Measurements from ENCODE around the gene DEAF1. TPM values are rescaled to one million over a fixed set of nuclear protein-coding genes. Genes with fewer than 3 reads are reported as not detected.

Gene DEAF1
- total and polyA plus RNA-seq, 2 experiments from 2014 or later, result 42.6 to 47.8 TPM

GRCh38 chr11:645536-645935, 49.5 kb downstream of the DEAF1 start:
- H3K27me3 Mint-ChIP-seq (ENCODE audit: insufficient read depth, low read depth, poor library complexity), result peaks cover 20% of the 10 kb centered on the region

More at GRCh38 chr11:645536-645935, 49.5 kb downstream of the DEAF1 start:
- Histone ChIP-seq H3K4me1 (ENCODE audit: insufficient read depth) (peaks cover 5% of the 10 kb centered on the region; the same call in 1 of the 2 replicates), H4K20me1 (replicated peaks; ENCODE audit: insufficient read depth) (no peaks in the 10 kb centered on the region), H3K79me2 (replicated peaks; ENCODE audit: insufficient read depth) (no peaks in the 10 kb centered on the region), H2AFZ (no peak overlapping the region), H3K9me2 (ENCODE audit: insufficient read depth) (no peaks in the 10 kb centered on the region), H3K4me2 (no peak overlapping the region), H3K27ac (ENCODE audit: low read depth) (no peak overlapping the region), H3F3A (replicated peaks; ENCODE audit: low read depth) (0 out of 2 replicates have a peak, but pooled peaks cover 5% of the 10 kb centered on the region), H3K4me3 (no peak overlapping the region), H3K27me3 (ENCODE audit: insufficient read depth) (peaks cover 6% of the 10 kb centered on the region), H3K36me3 (ENCODE audit: insufficient read depth) (no peaks in the 10 kb centered on the region)
- H3K36me3 Mint-ChIP-seq (ENCODE audit: low read depth), result peaks cover 28% of the 10 kb centered on the region; the same call in 2 of the 3 replicates
- no peak overlapping the region for H3K4me3 Mint-ChIP-seq
- H3K27ac Mint-ChIP-seq, result no peak overlapping the region
- H3K4me1 Mint-ChIP-seq, result peaks cover 6% of the 10 kb centered on the region; the same call in 2 of the 3 replicates
- no peak; the same call in 2 of the 3 replicates for ATAC-seq
- TF ChIP-seq REST (IDR thresholded peaks at IDR 0.05; ENCODE audit: unreplicated experiment) (no peak), NANOG (IDR thresholded peaks at IDR 0.05; ENCODE audit: borderline replicate concordance) (no peak), CREB1 (CRISPR knock-in tag; IDR thresholded peaks at IDR 0.05; ENCODE audit: low read depth) (no peak), ZNF114 (CRISPR knock-in tag; IDR thresholded peaks at IDR 0.05) (no peak), CTCF (conservative IDR thresholded peaks at IDR 0.05; ENCODE audit: low read depth in 2 of 2) (no peak), STAT1 (IDR thresholded peaks at IDR 0.05; ENCODE audit: unreplicated experiment) (no peak), ETS1 (IDR thresholded peaks at IDR 0.05) (no peak), EZH2 (IDR thresholded peaks at IDR 0.05; ENCODE audit: low read depth, unreplicated experiment) (no peak), POLR2AphosphoS5 (IDR thresholded peaks at IDR 0.05; ENCODE audit: low read depth) (no peak), EZH2phosphoT487 (IDR thresholded peaks at IDR 0.05; ENCODE audit: unreplicated experiment) (no peak), JUNB (IDR thresholded peaks at IDR 0.05; ENCODE audit: unreplicated experiment) (no peak), ZNF331 (CRISPR knock-in tag; IDR thresholded peaks at IDR 0.05; ENCODE audit: low read depth) (no peak)
- no peaks in the 10 kb centered on the region for H3K9me3 Mint-ChIP-seq
- no peak for DNase-seq (ENCODE audit: low spot score)

All from GM23338 (cell line).